ENCODE data around the gene PCED1A.

Gene PCED1A

GRCh38 chr20:2840138-2840966 lies at the start of gene PCED1A, which contains the start of gene VPS16:
TSS of gene PCED1A (minus strand) at chr20:2840655. CDS start at chr20:2839912, 743 bp downstream.
TSS of gene VPS16 (plus strand) at chr20:2840745. CDS start at chr20:2840775, 30 bp downstream.
- no peak for TF ChIP-seq CTCF (conservative IDR thresholded peaks at IDR 0.05)
- TF ChIP-seq ZFX (IDR thresholded peaks at IDR 0.05): peak; percentile 96
- peak within 1 kb of the TSS; percentile 99 for H3K27ac ChIP-seq

DNA sequence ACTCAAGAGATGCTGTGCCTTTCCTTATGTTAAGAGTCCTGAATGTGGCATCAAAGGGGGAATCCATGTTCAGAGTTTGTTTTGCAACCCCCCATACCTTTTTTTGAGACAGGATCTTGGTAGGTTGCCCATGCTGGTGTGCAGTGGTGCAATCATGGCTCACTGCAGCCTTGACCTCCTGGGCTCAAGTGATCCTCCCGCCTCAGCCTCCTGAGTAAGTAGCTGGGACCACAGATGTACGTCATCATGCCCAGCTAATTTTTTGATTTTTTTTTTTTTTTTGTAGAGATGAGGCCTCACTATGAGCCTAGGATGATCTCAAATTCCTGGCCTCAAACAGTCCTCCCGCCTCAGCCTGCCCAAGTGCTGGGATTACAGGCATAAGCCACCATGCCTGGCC lies 49.3 kb upstream of the PCED1A start:
- TF ChIP-seq CTCF (conservative IDR thresholded peaks at IDR 0.05): no peak
- TF ChIP-seq ZFX (IDR thresholded peaks at IDR 0.05): no peak
- H3K27ac ChIP-seq: no peak overlapping the region

GRCh38 chr20:2889209-2889608 lies 48.8 kb upstream of the PCED1A start:
- TF ChIP-seq ZFX (IDR thresholded peaks at IDR 0.05) (no peak), CTCF (conservative IDR thresholded peaks at IDR 0.05) (no peak)
- H3K27ac ChIP-seq: no peak overlapping the region

- H3K27ac ChIP-seq: no peak overlapping the region
- TF ChIP-seq CTCF (conservative IDR thresholded peaks at IDR 0.05) (no peak), ZFX (IDR thresholded peaks at IDR 0.05) (no peak)
Measured at GRCh38 chr20:2888224-2888955, 47.9 kb upstream of the PCED1A start.

- no peak for TF ChIP-seq ZFX (IDR thresholded peaks at IDR 0.05)
- TF ChIP-seq CTCF (conservative IDR thresholded peaks at IDR 0.05): no peak
- H3K27ac ChIP-seq: no peak overlapping the region
Measured at GRCh38 chr20:2887715-2888114, 47.3 kb upstream of the PCED1A start.

DNA sequence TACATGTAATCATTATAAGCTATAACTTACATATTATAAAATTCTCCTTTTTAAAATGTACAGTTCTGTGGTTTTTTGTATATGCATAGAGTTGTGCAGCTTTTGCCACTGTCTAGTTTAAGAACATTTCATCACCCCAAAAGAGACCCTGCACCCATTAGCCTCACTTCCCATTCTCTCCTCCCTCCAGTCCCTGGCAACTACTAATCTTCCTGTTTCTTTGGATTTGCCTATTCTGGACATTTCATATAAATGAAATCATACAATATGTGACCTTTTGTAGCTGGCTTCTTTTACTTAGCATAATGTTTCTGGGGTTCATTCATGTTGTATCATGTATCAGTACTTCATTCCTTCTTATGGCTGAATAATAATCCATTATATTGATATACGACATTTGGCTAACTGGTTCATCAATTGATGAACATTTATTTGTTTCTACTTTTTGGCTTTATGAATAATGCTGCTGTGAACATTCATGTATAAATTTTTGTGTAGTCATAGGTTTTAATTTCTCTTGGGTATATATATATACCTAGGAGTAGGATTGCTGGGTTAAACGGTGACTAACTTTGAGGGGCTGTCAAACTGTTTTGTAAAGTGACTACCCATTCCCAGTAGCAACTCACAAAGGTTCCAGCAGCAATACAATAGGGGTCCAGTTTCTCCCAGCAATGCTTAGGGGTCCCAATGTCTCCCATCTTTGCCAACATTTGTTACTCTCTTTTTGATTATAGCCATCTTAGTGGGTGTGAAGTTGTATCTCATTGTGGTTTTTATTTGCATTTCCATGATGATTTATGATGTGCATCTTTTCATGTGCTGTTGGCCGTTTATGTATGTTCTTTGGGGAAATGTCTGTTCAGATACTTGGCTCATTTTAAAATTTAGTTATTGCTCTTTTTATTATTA lies 43.5 kb upstream of the PCED1A start:
- H3K27ac ChIP-seq: no peak overlapping the region
- no peak for TF ChIP-seq CTCF (conservative IDR thresholded peaks at IDR 0.05)
- TF ChIP-seq ZFX (IDR thresholded peaks at IDR 0.05): no peak
